H9 (cell line): ENCODE measurements around the gene BDH1. TPM values are rescaled to one million over a fixed set of nuclear protein-coding genes. Genes with fewer than 3 reads are reported as not detected.

Experiments used
- DNase-seq: peaks from one replicate; pipeline ENCODE4 v3.0.0-alpha.2; 2017
- H2AFZ ChIP-seq: one replicate; pipeline ENCODE4 v1.6.1; 2013; ENCODE audit warnings: mild to moderate bottlenecking, low read length, control low read depth, moderate library complexity
- H2AK5ac ChIP-seq: 2 replicates; pipeline ENCODE4 v1.6.1; 2013; ENCODE audit warnings: low read length, control low read depth, mixed read lengths; ENCODE audit not compliant: insufficient read length
- H2BK120ac ChIP-seq: one replicate; pipeline ENCODE4 v1.6.1; 2013; ENCODE audit warnings: low read depth, mild to moderate bottlenecking, low read length, control low read depth, inconsistent platforms; ENCODE audit not compliant: poor library complexity, severe bottlenecking
- H2BK12ac ChIP-seq: 2 replicates; pipeline ENCODE4 v1.6.1; 2013; ENCODE audit warnings: low read length, control low read depth, mixed read lengths, low read depth; ENCODE audit not compliant: insufficient read length
- H2BK15ac ChIP-seq: 2 replicates; pipeline ENCODE4 v1.6.1; 2013; ENCODE audit warnings: low read depth, low read length, control low read depth
- H2BK20ac ChIP-seq: one replicate; pipeline ENCODE4 v1.6.1; 2013; ENCODE audit warnings: low read depth, mild to moderate bottlenecking, low read length, control low read depth, inconsistent platforms; ENCODE audit not compliant: poor library complexity, severe bottlenecking
- H2BK5ac ChIP-seq: 2 replicates; pipeline ENCODE4 v1.6.1; 2013; ENCODE audit warnings: low read length, control low read depth, mixed read lengths; ENCODE audit not compliant: insufficient read length
- H3K14ac ChIP-seq: 2 replicates; pipeline ENCODE4 v1.6.1; 2013; ENCODE audit warnings: low read length, control low read depth; ENCODE audit not compliant: insufficient read depth
- H3K18ac ChIP-seq: 2 replicates; pipeline ENCODE4 v1.6.1; 2013; ENCODE audit warnings: low read depth, mild to moderate bottlenecking, mixed read lengths, low read length, control low read depth; ENCODE audit not compliant: insufficient read length
- H3K23ac ChIP-seq: 2 replicates; pipeline ENCODE4 v1.6.1; 2013; ENCODE audit warnings: low read length, control low read depth, mixed read lengths, low read depth; ENCODE audit not compliant: insufficient read length
- H3K23me2 ChIP-seq: 2 replicates; pipeline ENCODE4 v1.6.1; 2013; ENCODE audit warnings: low read depth, mild to moderate bottlenecking, mixed read lengths, low read length, control low read depth; ENCODE audit not compliant: insufficient read length, poor library complexity, severe bottlenecking
- H3K27ac ChIP-seq: 2 replicates; pipeline ENCODE4 v1.5.1; 2013; ENCODE audit warnings: low read length, control low read depth, mixed read lengths, low read depth; ENCODE audit not compliant: insufficient read length
- H3K27me3 ChIP-seq: 2 replicates; pipeline ENCODE4 v1.6.1; 2013; ENCODE audit warnings: low read length, control low read depth, inconsistent platforms; ENCODE audit not compliant: insufficient read depth
- H3K4ac ChIP-seq: 2 replicates; pipeline ENCODE4 v1.6.1; 2013; ENCODE audit warnings: low read depth, mild to moderate bottlenecking, control low read depth, inconsistent platforms, low read length, moderate library complexity
- H3K4me1 ChIP-seq: 2 replicates; pipeline ENCODE4 v1.6.1; 2013; ENCODE audit warnings: low read length, control low read depth, inconsistent platforms; ENCODE audit not compliant: insufficient read depth
- H3K4me2 ChIP-seq: 2 replicates; pipeline ENCODE4 v1.6.1; 2013; ENCODE audit warnings: low read length, control low read depth, mixed read lengths; ENCODE audit not compliant: insufficient read length, insufficient read depth
- H3K56ac ChIP-seq: 2 replicates; pipeline ENCODE4 v1.6.1; 2013; ENCODE audit warnings: low read depth, mild to moderate bottlenecking, mixed read lengths, low read length, control low read depth; ENCODE audit not compliant: insufficient read length
- H3K79me1 ChIP-seq: 2 replicates; pipeline ENCODE4 v1.6.1; 2013; ENCODE audit warnings: low read depth, mild to moderate bottlenecking, moderate library complexity, low read length, control low read depth, inconsistent platforms; ENCODE audit not compliant: insufficient read depth, poor library complexity, severe bottlenecking
- H3K79me2 ChIP-seq: 2 replicates; pipeline ENCODE4 v1.6.1; 2013; ENCODE audit warnings: low read length, control low read depth, inconsistent platforms; ENCODE audit not compliant: insufficient read depth
- H3K9ac ChIP-seq: 2 replicates; pipeline ENCODE4 v1.6.1; 2013; ENCODE audit warnings: low read length, control low read depth, mixed read lengths; ENCODE audit not compliant: insufficient read length; ENCODE audit errors: extremely low read depth
- H3K9me3 ChIP-seq: one replicate; pipeline ENCODE4 v1.6.1; 2013; ENCODE audit warnings: low read depth, low read length, inconsistent platforms; ENCODE audit not compliant: control insufficient read depth
- H3T11ph ChIP-seq: one replicate; pipeline ENCODE4 v1.6.1; 2013; ENCODE audit warnings: mild to moderate bottlenecking, low read length, control low read depth, inconsistent platforms
- H4K20me1 ChIP-seq: one replicate; pipeline ENCODE4 v1.6.1; 2013; ENCODE audit not compliant: control insufficient read depth, insufficient read length, insufficient read depth
- H4K5ac ChIP-seq: 2 replicates; pipeline ENCODE4 v1.6.1; 2013; ENCODE audit warnings: low read depth, mild to moderate bottlenecking, mixed read lengths, low read length, control low read depth; ENCODE audit not compliant: insufficient read length
- H4K8ac ChIP-seq: replicated peaks from 2 replicates; pipeline ENCODE4 v1.6.1; 2013; ENCODE audit warnings: low read length, control low read depth, mixed read lengths, low read depth; ENCODE audit not compliant: insufficient read length
- H4K91ac ChIP-seq: 2 replicates; pipeline ENCODE4 v1.6.1; 2013; ENCODE audit warnings: low read depth, mild to moderate bottlenecking, moderate library complexity, mixed read lengths, low read length, control low read depth; ENCODE audit not compliant: insufficient read length
- H3K27ac Mint-ChIP-seq, 3 experiments: 2 replicates in 2 of 3; 3 replicates in 1 of 3; pipeline ENCODE4 v1.8.0; 2020 to 2021; ENCODE audit warnings: mixed read lengths in 3 of 3, mild to moderate bottlenecking in 1 of 3, moderate library complexity in 1 of 3
- H3K27me3 Mint-ChIP-seq: 2 replicates; pipeline ENCODE4 v1.8.0; 2021; ENCODE audit warnings: low read depth, mild to moderate bottlenecking, moderate library complexity, mixed read lengths
- H3K36me3 Mint-ChIP-seq, 3 experiments: 2 replicates in 2 of 3; 3 replicates in 1 of 3; pipeline ENCODE4 v1.8.0; 2020 to 2021; ENCODE audit warnings: low read depth in 3 of 3, mixed read lengths in 3 of 3; ENCODE audit not compliant: insufficient read depth in 1 of 3
- H3K4me1 Mint-ChIP-seq, 2 experiments: 2 replicates each; pipeline ENCODE4 v1.8.0; 2020; ENCODE audit warnings: mixed read lengths in 2 of 2
- H3K4me3 Mint-ChIP-seq, 2 experiments: 2 replicates in 1 of 2; 3 replicates in 1 of 2; pipeline ENCODE4 v1.8.0; 2020 to 2021; ENCODE audit warnings: mild to moderate bottlenecking in 2 of 2, mixed read lengths in 2 of 2, moderate library complexity in 1 of 2
- H3K9me3 Mint-ChIP-seq, 2 experiments: 2 replicates in 1 of 2; 3 replicates in 1 of 2; pipeline ENCODE4 v1.8.0; 2020; ENCODE audit warnings: mild to moderate bottlenecking in 2 of 2, mixed read lengths in 2 of 2, moderate library complexity in 1 of 2
- CTCF ChIP-seq: fragments of 200-600 bp; sonication (generic); conservative IDR thresholded peaks from 3 replicates; pipeline ENCODE4 v1.8.0; 2021; ENCODE audit warnings: antibody characterized with exemption, mild to moderate bottlenecking
- WGBS: extraction: QIAGEN DNeasy Blood & Tissue Kit; methylation state at CpG from one replicate; pipeline ENCODE4 v1.1.7; 2013; ENCODE audit warnings: missing lambda C conversion rate, low lambda C conversion rate, mixed read lengths; ENCODE audit not compliant: insufficient read length; ENCODE audit errors: extremely low coverage; 5-methylcytosine and 5-hydroxymethylcytosine counted together
- total RNA-seq: library from RNA; stranded (reverse); gene quantifications from 2 replicates; pipeline ENCODE4 v1.2.1, GENCODE V29; 2021

The BDH1 gene
- total RNA-seq, 1 experiment from 2014 or later: 23.8 TPM

- Histone ChIP-seq H3K14ac (no peak overlapping the region), H3K79me1 (no peaks in the 10 kb centered on the region), H3K23ac (no peak overlapping the region), H3K4me1 (no peaks in the 10 kb centered on the region; the same call in 1 of the 2 replicates), H3K56ac (no peak overlapping the region), H2BK15ac (no peak overlapping the region), H4K20me1 (no peaks in the 10 kb centered on the region), H3K27me3 (no peaks in the 10 kb centered on the region), H2BK12ac (no peak overlapping the region), H3K27ac (no peak overlapping the region), H3K18ac (no peak overlapping the region), H3K23me2 (peaks cover 2% of the 10 kb centered on the region), H3K9ac (no peak overlapping the region), H3K9me3 (no peaks in the 10 kb centered on the region), H2AK5ac (no peak overlapping the region), H3K79me2 (no peaks in the 10 kb centered on the region), H4K91ac (no peak overlapping the region), H4K5ac (no peak overlapping the region), H4K8ac (no peak overlapping the region), H2BK20ac (no peak overlapping the region), H2BK120ac (no peak overlapping the region), H2BK5ac (no peak overlapping the region), H3K4me2 (no peak overlapping the region), H3K4ac (no peak overlapping the region), H2AFZ (no peak overlapping the region), H3T11ph (no peak overlapping the region)
- Mint-ChIP-seq H3K9me3 (no peaks in the 10 kb centered on the region), H3K4me1 (peaks cover 30 to 52% of the 10 kb centered on the region in 2 experiments), H3K27ac (peak overlapping the region in 2 of 3 experiments; percentile 2 to 50; a peak in 3 of 7 replicates), H3K36me3 (peaks cover 3 to 27% (median 11%) of the 10 kb centered on the region in 3 experiments; a peak in 6 of 7 replicates), H3K27me3 (no peaks in the 10 kb centered on the region), H3K4me3 (no peak overlapping the region)
- DNase-seq: no peak
- no CpG with 5 or more reads among the region's 6 CpGs for WGBS
- no peak for TF ChIP-seq CTCF
These were observed 39.3 kb downstream of the BDH1 start for GRCh38 chr3:197516517-197516889.
